PFSK-1 (cell line): ENCODE results near the gene PHYHIPL.

Source experiments
- FOXP2 ChIP-seq: optimal IDR thresholded peaks from 2 replicates; pipeline ENCODE3; 2011; ENCODE audit warnings: borderline replicate concordance, control low read depth, inconsistent platforms; ENCODE audit not compliant: insufficient read depth; ENCODE audit errors: extremely low read length, extremely low read depth
- POLR2AphosphoS5 ChIP-seq: IDR thresholded peaks from 2 replicates; pipeline ENCODE4 v1.6.1; 2012; ENCODE audit warnings: low read depth, mild to moderate bottlenecking, control low read depth, low read length, moderate library complexity
- REST ChIP-seq, 2 experiments: IDR thresholded peaks; 2 replicates each; pipeline versions ENCODE4 v1.6.1 to v1.8.0; 2011 to 2012; ENCODE audit warnings: low read depth in 2 of 2, low read length in 2 of 2, control low read depth in 1 of 2, inconsistent platforms in 1 of 2, mild to moderate bottlenecking in 1 of 2, moderate library complexity in 1 of 2; ENCODE audit not compliant: insufficient read depth in 1 of 2
- SIN3A ChIP-seq: IDR thresholded peaks from 2 replicates; pipeline ENCODE4 v1.6.1; 2012; ENCODE audit warnings: mild to moderate bottlenecking, low read length, moderate library complexity, borderline replicate concordance; ENCODE audit not compliant: insufficient read depth
- TAF1 ChIP-seq: IDR thresholded peaks from 2 replicates; pipeline ENCODE4 v1.6.1; 2012; ENCODE audit warnings: low read length, control low read depth, borderline replicate concordance; ENCODE audit not compliant: insufficient read depth

PHYHIPL gene

GRCh38 chr10:59243611-59244195, 67.3 kb downstream of the PHYHIPL start:
- TF ChIP-seq FOXP2 (no peak), TAF1 (no peak), POLR2AphosphoS5 (no peak), REST (IDR thresholded peaks at IDR 0.05; ENCODE audit: insufficient read depth in 1 of 2, low read depth in 2 of 2, low read length in 2 of 2) (no peak), SIN3A (no peak)

DNA sequence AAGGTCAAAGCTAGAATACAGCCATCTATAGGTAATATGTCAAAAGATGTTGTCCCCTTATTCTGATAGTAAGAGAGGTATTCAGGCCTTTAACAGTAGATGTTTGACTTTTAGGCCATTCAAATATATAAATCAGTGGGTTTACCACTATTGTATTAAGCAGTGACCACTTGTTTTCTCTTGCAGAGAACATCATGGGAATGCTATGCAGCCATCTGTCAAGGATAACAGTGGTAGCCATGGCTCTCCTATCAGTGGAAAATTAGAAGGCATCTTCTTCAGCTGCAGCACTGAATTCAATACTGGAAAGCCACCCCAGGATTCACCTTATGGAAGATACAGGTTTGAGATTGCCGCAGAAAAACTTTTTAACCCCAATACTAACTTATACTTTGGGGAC, 68.4 kb downstream of the PHYHIPL start:
- TF ChIP-seq TAF1: no peak
- no peak for TF ChIP-seq REST (IDR thresholded peaks at IDR 0.05; ENCODE audit: insufficient read depth in 1 of 2, low read depth in 2 of 2, low read length in 2 of 2)
- no peak for TF ChIP-seq FOXP2
- no peak for TF ChIP-seq SIN3A
- no peak for TF ChIP-seq POLR2AphosphoS5

GRCh38 chr10:59245686-59246085, 69.2 kb downstream of the PHYHIPL start:
- TF ChIP-seq REST (IDR thresholded peaks at IDR 0.05; ENCODE audit: insufficient read depth in 1 of 2, low read depth in 2 of 2, low read length in 2 of 2) (no peak), POLR2AphosphoS5 (no peak), FOXP2 (no peak), SIN3A (no peak)

GRCh38 chr10:59252491-59252890, 76.0 kb downstream of the PHYHIPL start:
- no peak for TF ChIP-seq POLR2AphosphoS5

DNA sequence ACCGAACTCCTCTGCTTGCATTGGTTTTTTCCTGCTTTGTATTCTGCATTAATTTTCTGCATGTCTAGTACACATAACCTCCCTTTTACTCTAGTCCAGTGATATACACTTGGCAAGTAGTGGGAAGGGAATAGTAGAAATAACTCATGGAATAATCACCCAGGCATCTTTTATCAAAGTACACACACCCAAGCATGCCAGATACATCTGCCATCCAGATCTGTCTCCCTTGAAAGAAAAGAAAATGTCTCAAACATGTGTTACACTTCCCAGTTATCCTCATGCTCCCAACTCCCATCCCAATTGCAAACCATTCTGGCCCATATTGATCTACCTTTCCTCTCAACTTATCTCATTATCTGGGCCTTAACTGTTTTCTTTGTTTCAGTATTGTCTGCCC, 79.0 kb downstream of the PHYHIPL start:
- TF ChIP-seq REST (IDR thresholded peaks at IDR 0.05; ENCODE audit: insufficient read depth in 1 of 2, low read depth in 2 of 2, low read length in 2 of 2) (no peak), POLR2AphosphoS5 (no peak), SIN3A (no peak), FOXP2 (no peak)

GRCh38 chr10:59257224-59257623, 80.8 kb downstream of the PHYHIPL start:
- TF ChIP-seq POLR2AphosphoS5 (no peak; the same call in 1 of the 2 replicates), FOXP2 (no peak), REST (IDR thresholded peaks at IDR 0.05; ENCODE audit: insufficient read depth in 1 of 2, low read depth in 2 of 2, low read length in 2 of 2) (no peak), SIN3A (no peak), TAF1 (no peak)
